OCI-LY1 (cell line): Measurements from ENCODE around the gene AP1B1.

Experiments
- H2AFZ ChIP-seq: fragments of 200-600 bp; sonication (generic), shearing (Covaris generic); 2 replicates; pipeline ENCODE4 v1.6.0; 2014; ENCODE audit warnings: antibody characterized with exemption, mild to moderate bottlenecking, low read length
- H3F3A ChIP-seq: fragments of 200-600 bp; sonication (generic), shearing (Covaris generic); 2 replicates; pipeline ENCODE4 v1.6.0; 2014; ENCODE audit warnings: mild to moderate bottlenecking, antibody characterized with exemption, low read length, moderate library complexity; ENCODE audit not compliant: insufficient read depth
- H3K27ac ChIP-seq: fragments of 200-600 bp; sonication (generic); 2 replicates; pipeline ENCODE4 v1.5.1; 2014; ENCODE audit warnings: low read length, mixed run types, mild to moderate bottlenecking, low read depth; ENCODE audit not compliant: poor library complexity, severe bottlenecking
- H3K27me3 ChIP-seq: fragments of 200-600 bp; sonication (generic); 2 replicates; pipeline ENCODE4 v1.6.0; 2014; ENCODE audit warnings: antibody characterized with exemption, mild to moderate bottlenecking, low read length, moderate library complexity; ENCODE audit not compliant: insufficient read depth
- H3K36me3 ChIP-seq: fragments of 200-600 bp; sonication (generic); 2 replicates; pipeline ENCODE4 v1.6.1; 2014; ENCODE audit warnings: mild to moderate bottlenecking, antibody characterized with exemption, low read length, moderate library complexity, mixed read lengths; ENCODE audit not compliant: insufficient read depth
- H3K4me1 ChIP-seq: fragments of 200-600 bp; sonication (generic); 2 replicates; pipeline ENCODE4 v1.5.1; 2014; ENCODE audit warnings: mild to moderate bottlenecking, low read length, moderate library complexity; ENCODE audit not compliant: insufficient read depth, severe bottlenecking
- H3K4me2 ChIP-seq: fragments of 200-600 bp; sonication (generic), shearing (Covaris generic); 2 replicates; pipeline ENCODE4 v1.6.1; 2014; ENCODE audit warnings: low read length
- H3K4me3 ChIP-seq: fragments of 200-600 bp; sonication (generic); 2 replicates; pipeline ENCODE4 v1.5.1; 2014; ENCODE audit warnings: low read length, low read depth, mild to moderate bottlenecking, mixed read lengths; ENCODE audit not compliant: poor library complexity, severe bottlenecking
- H3K79me2 ChIP-seq: fragments of 200-600 bp; shearing (Covaris generic); 2 replicates; pipeline ENCODE4 v1.6.1; 2016; ENCODE audit warnings: mixed run types, low read length, mixed read lengths; ENCODE audit not compliant: insufficient read depth
- H3K9ac ChIP-seq: fragments of 200-600 bp; sonication (generic), shearing (Covaris generic); 2 replicates; pipeline ENCODE4 v1.6.1; 2014; ENCODE audit warnings: mild to moderate bottlenecking, low read length, mixed read lengths
- H3K9me2 ChIP-seq: fragments of 200-600 bp; sonication (generic), shearing (Covaris generic); 2 replicates; pipeline ENCODE4 v1.6.1; 2014; ENCODE audit warnings: low read depth, mild to moderate bottlenecking, low read length, mixed read lengths
- H3K9me3 ChIP-seq: fragments of 200-600 bp; shearing (Covaris generic); 2 replicates; pipeline ENCODE4 v1.6.1; 2014; ENCODE audit warnings: low read length, mixed read lengths
- H4K20me1 ChIP-seq: fragments of 200-600 bp; sonication (generic), shearing (Covaris generic); 2 replicates; pipeline ENCODE4 v1.6.0; 2016; ENCODE audit warnings: mild to moderate bottlenecking, low read length; ENCODE audit not compliant: insufficient read depth
- EZH2 ChIP-seq: fragments of 200-600 bp; sonication (generic), shearing (Covaris generic); IDR thresholded peaks from 2 replicates; pipeline ENCODE4 v1.8.0; 2017; ENCODE audit warnings: borderline replicate concordance, mixed run types, mild to moderate bottlenecking, antibody characterized with exemption, low read length, moderate library complexity, mixed read lengths
- TF ChIP-seq, protein P1 (sequence below): fragments of 200-600 bp; sonication (generic), shearing (Covaris generic); IDR thresholded peaks from 2 replicates; pipeline ENCODE4 v1.5.1; 2017; ENCODE audit warnings: mild to moderate bottlenecking, antibody characterized with exemption, low read length, moderate library complexity, mixed read lengths

AP1B1 gene

DNA sequence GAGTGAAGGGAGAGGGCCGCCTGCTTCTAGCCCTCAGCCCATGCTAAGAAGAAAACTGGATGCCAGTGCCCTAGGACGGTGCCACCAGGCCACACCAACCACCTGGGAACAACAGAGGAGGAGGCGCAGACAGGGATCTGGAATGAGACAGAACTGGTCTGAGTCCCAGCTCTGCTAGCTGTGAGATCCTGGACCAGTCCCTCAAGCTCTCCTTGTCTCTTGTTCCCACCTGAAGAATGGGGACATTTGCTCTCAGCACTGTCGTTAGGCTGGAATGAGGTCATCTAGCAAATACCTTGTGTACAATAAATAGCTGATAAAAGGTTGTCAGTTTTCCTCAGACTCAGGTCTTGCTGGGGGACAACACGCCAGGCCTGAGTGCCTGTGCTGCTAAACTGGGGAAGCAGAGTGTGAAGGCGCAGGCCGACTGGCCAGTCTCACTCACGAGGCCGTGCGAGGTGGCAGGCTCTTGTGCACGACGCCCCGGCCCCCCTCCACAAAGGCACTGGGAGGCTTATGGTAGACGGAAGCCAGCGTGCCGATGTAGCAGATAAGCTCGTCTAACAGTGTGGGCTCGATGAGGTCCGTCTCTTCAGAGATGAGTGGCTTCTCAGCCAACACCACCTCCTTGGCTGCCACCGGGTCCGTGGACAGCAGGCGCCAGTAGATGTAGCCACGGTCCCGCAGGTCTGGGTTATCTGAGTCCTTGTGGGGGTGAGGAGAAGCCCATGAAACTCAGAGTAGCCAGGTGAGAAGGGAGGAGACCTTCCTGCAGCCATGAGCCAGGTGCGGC lies 47.1 kb downstream of the AP1B1 start:
- Histone ChIP-seq H3K4me1 (no peaks in the 10 kb centered on the region), H3K4me2 (no peak overlapping the region), H3K27me3 (no peaks in the 10 kb centered on the region)

GRCh38 chr22:29340566-29340965 lies 47.8 kb downstream of the AP1B1 start:
- Histone ChIP-seq H3K36me3 (peaks cover 92% of the 10 kb centered on the region), H3K27me3 (no peaks in the 10 kb centered on the region), H3K79me2 (no peaks in the 10 kb centered on the region), H3K9ac (no peak overlapping the region), H3K9me2 (no peaks in the 10 kb centered on the region), H3K27ac (no peak overlapping the region), H2AFZ (no peak overlapping the region), H3K4me3 (no peak overlapping the region), H4K20me1 (no peaks in the 10 kb centered on the region), H3K9me3 (no peaks in the 10 kb centered on the region), H3K4me2 (no peak overlapping the region), H3F3A (no peaks in the 10 kb centered on the region), H3K4me1 (no peaks in the 10 kb centered on the region)
- TF ChIP-seq, protein P1, sequence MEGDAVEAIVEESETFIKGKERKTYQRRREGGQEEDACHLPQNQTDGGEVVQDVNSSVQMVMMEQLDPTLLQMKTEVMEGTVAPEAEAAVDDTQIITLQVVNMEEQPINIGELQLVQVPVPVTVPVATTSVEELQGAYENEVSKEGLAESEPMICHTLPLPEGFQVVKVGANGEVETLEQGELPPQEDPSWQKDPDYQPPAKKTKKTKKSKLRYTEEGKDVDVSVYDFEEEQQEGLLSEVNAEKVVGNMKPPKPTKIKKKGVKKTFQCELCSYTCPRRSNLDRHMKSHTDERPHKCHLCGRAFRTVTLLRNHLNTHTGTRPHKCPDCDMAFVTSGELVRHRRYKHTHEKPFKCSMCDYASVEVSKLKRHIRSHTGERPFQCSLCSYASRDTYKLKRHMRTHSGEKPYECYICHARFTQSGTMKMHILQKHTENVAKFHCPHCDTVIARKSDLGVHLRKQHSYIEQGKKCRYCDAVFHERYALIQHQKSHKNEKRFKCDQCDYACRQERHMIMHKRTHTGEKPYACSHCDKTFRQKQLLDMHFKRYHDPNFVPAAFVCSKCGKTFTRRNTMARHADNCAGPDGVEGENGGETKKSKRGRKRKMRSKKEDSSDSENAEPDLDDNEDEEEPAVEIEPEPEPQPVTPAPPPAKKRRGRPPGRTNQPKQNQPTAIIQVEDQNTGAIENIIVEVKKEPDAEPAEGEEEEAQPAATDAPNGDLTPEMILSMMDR = no peak
- TF ChIP-seq EZH2 = no peak

More for the DNA sequence above, 47.1 kb downstream of the AP1B1 start:
- Histone ChIP-seq H4K20me1 (no peaks in the 10 kb centered on the region), H3F3A (no peaks in the 10 kb centered on the region), H3K4me3 (no peak overlapping the region), H2AFZ (no peak overlapping the region), H3K9me3 (no peaks in the 10 kb centered on the region), H3K9me2 (no peaks in the 10 kb centered on the region), H3K79me2 (no peaks in the 10 kb centered on the region), H3K9ac (no peak overlapping the region), H3K27ac (no peak overlapping the region), H3K36me3 (peaks cover 92% of the 10 kb centered on the region)
- TF ChIP-seq, protein P1 = no peak
- no peak for TF ChIP-seq EZH2

DNA sequence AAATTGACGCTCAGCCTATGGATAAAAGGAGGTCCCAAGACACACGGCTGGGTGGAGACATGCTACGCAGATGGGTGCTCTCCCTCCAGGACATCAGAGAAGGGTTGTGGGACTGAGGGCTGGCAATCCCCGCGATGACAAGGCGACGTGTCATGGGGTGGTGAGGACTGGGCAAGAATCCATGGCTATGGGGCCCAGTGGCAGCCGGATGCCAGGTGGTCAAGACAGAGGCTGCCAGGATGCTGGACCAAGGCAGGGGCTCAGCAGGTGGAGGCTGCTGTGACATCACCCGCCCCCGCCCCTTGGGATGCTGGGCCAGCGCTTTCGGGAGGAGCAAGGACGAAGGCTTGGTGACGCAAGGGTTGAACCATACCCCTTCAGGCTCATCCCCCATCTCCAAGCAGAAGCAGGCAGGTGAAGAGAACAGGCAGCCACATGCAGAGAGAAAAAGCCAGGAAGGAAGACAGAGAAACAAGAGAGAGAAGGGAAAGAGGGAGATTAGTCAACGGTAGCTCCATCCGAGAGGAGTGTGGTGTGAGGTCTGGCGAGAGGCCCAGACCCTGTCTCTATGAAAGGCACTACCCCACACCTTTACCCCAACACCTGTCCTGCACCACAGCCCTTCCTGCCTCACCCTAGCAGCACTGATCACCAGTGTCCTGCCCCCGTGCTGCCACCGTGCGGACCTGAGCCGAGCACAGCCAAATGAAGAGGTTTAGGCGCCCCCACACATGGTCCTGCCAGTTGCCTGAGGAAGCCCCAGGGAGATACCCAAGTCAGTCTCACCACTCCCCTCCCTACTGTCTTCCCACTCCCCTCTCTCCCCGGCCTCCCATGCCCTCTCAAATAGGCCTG lies 48.8 kb downstream of the AP1B1 start:
- Histone ChIP-seq H3K4me1 (no peaks in the 10 kb centered on the region), H3K9ac (no peak overlapping the region), H3K79me2 (no peaks in the 10 kb centered on the region), H3K27ac (no peak overlapping the region), H3K4me3 (no peak overlapping the region), H3K27me3 (no peaks in the 10 kb centered on the region), H3K9me3 (no peaks in the 10 kb centered on the region), H3F3A (no peaks in the 10 kb centered on the region), H3K36me3 (peaks cover 96% of the 10 kb centered on the region), H2AFZ (no peak overlapping the region), H3K9me2 (no peaks in the 10 kb centered on the region), H3K4me2 (no peak overlapping the region), H4K20me1 (no peaks in the 10 kb centered on the region)
- no peak for TF ChIP-seq EZH2
- TF ChIP-seq, protein P1 = no peak
